ENCODE measurements around the gene CDX1. TPM values are rescaled to one million over a fixed set of nuclear protein-coding genes. Genes with fewer than 3 reads are reported as not detected.

Gene CDX1
- total RNA-seq, 2 experiments from 2014 or later = not detected

GRCh38 chr5:150166037-150166649 is 435 bp upstream of the CDX1 start:
- peaks cover 6% of the 10 kb centered on the region for H3K4me1 Mint-ChIP-seq
- ATAC-seq (ENCODE audit: low read depth) (no peak), DNase-seq (no peak)
- no peaks in the 10 kb centered on the region for H3K9me3 Mint-ChIP-seq
- H3K4me3 Mint-ChIP-seq = no peak overlapping the region
- H3K27ac Mint-ChIP-seq = no peak overlapping the region
- POLR2A ChIA-PET = no interaction called here
- no peaks in the 10 kb centered on the region for H3K36me3 Mint-ChIP-seq
- peaks cover 55% of the 10 kb centered on the region for H3K27me3 Mint-ChIP-seq

GRCh38 chr5:150167512-150167850 is 903 bp downstream of the CDX1 start:
- ATAC-seq (ENCODE audit: low read depth) (no peak), DNase-seq (no peak)
- POLR2A ChIA-PET = no interaction called here
- Mint-ChIP-seq H3K27ac (peak overlapping the region; percentile 4), H3K4me3 (no peak overlapping the region), H3K4me1 (peaks cover 2% of the 10 kb centered on the region), H3K36me3 (no peaks in the 10 kb centered on the region), H3K9me3 (no peaks in the 10 kb centered on the region), H3K27me3 (peaks cover 59% of the 10 kb centered on the region)

DNA sequence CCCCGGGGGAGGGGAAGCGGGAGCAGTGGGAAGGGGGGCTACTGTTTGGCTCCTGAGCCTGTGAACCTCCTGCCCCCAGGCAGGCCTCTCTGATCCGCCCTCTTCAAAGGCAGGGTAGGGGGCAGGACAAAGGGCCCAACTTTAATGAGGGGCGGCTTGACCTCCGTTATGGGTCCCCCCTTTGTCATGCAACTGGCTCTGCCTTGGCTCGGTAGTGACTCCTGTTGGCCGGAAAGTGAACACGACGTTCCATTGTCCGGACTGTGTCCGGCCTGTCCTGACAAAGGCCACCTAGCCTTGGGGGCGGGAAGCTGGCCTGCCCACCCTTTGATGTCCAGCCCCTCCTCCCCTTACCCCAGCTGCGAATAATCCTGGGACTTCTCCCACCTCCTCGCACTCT is 1.3 kb downstream of the CDX1 start:
- POLR2A ChIA-PET = no interaction called here
- peak overlapping the region; percentile 4 for H3K27ac Mint-ChIP-seq
- DNase-seq (no peak), ATAC-seq (ENCODE audit: low read depth) (no peak)
- H3K27me3 Mint-ChIP-seq = peaks cover 60% of the 10 kb centered on the region
- H3K36me3 Mint-ChIP-seq = no peaks in the 10 kb centered on the region
- no peaks in the 10 kb centered on the region for H3K9me3 Mint-ChIP-seq
- H3K4me3 Mint-ChIP-seq = no peak overlapping the region
- H3K4me1 Mint-ChIP-seq = peaks cover 2% of the 10 kb centered on the region

DNA sequence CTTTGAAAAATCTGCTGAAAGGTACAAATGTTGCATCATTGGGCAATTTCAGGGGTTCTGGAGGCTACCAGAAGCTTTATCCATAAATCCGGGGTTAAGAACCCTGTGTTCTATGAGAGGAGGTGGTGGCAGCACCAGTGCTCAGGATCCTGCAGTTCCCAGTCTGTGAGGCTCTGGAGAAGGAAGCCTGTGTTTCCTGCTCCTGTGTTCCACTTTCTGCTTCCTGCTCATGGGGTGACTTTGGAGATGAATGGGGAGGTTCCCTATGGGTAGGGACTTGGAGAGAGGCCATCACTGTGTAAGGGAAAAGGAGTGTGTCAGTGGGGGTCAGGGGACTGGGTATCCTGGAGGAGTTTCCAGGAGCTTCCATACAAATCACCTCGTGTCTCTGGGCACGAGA is 2.3 kb downstream of the CDX1 start:
- peaks cover 2% of the 10 kb centered on the region for H3K4me1 Mint-ChIP-seq
- no peak overlapping the region for H3K27ac Mint-ChIP-seq
- peaks cover 65% of the 10 kb centered on the region for H3K27me3 Mint-ChIP-seq
- no peak overlapping the region for H3K4me3 Mint-ChIP-seq
- ATAC-seq (ENCODE audit: low read depth) (no peak), DNase-seq (no peak)
- H3K9me3 Mint-ChIP-seq = no peaks in the 10 kb centered on the region
- no peaks in the 10 kb centered on the region for H3K36me3 Mint-ChIP-seq
- POLR2A ChIA-PET = no interaction called here

DNA sequence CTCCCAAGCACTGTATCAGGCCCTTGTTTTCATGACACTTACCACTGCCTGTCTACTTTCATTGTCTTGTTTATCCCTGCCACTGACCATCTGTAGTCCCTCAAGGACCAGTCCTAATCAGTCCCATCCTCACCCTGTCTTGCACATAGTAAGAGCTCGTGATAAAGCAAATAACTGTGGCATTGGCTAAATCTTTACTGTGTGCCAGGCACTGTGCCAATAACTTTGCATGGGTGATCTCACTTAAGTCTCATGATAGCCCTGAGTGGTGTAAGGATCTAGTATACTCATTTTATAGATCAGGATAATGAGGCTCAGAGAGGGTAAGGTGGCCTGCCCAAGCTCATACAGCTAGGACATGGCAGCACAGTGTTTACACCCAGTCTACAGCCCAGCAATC is 5.6 kb downstream of the CDX1 start:
- H3K9me3 Mint-ChIP-seq = no peaks in the 10 kb centered on the region
- no peak overlapping the region for H3K4me3 Mint-ChIP-seq
- POLR2A ChIA-PET = interaction anchor here (0.5 kb wide), 1 partner anchor 9 kb away, joined by 3 read pairs; no protein-coding TSS in a partner anchor
- H3K4me1 Mint-ChIP-seq = peaks cover 2% of the 10 kb centered on the region
- ATAC-seq (ENCODE audit: low read depth) (no peak), DNase-seq (no peak)
- H3K36me3 Mint-ChIP-seq = no peaks in the 10 kb centered on the region
- H3K27me3 Mint-ChIP-seq = peaks cover 50% of the 10 kb centered on the region
- no peak overlapping the region for H3K27ac Mint-ChIP-seq

- H3K27ac Mint-ChIP-seq = no peak overlapping the region
- peaks cover 47% of the 10 kb centered on the region for H3K27me3 Mint-ChIP-seq
- no peaks in the 10 kb centered on the region for H3K36me3 Mint-ChIP-seq
- peaks cover under 1% of the 10 kb centered on the region for H3K4me1 Mint-ChIP-seq
- POLR2A ChIA-PET = no interaction called here
- H3K9me3 Mint-ChIP-seq = no peaks in the 10 kb centered on the region
- no peak overlapping the region for H3K4me3 Mint-ChIP-seq
- no peak for ATAC-seq (ENCODE audit: low read depth)
- DNase-seq = no peak
Measured at GRCh38 chr5:150172556-150172955, 6.0 kb downstream of the CDX1 start.

GRCh38 chr5:150173161-150173560 is 6.6 kb downstream of the CDX1 start:
- ATAC-seq (ENCODE audit: low read depth) = no peak
- no peak for DNase-seq
- peaks cover 41% of the 10 kb centered on the region for H3K27me3 Mint-ChIP-seq
- H3K4me1 Mint-ChIP-seq = no peaks in the 10 kb centered on the region
- H3K27ac Mint-ChIP-seq = no peak overlapping the region
- H3K36me3 Mint-ChIP-seq = no peaks in the 10 kb centered on the region
- no peaks in the 10 kb centered on the region for H3K9me3 Mint-ChIP-seq
- H3K4me3 Mint-ChIP-seq = no peak overlapping the region
- POLR2A ChIA-PET = no interaction called here

GRCh38 chr5:150174285-150174684 is 7.7 kb downstream of the CDX1 start:
- Mint-ChIP-seq H3K27me3 (peaks cover 33% of the 10 kb centered on the region), H3K4me1 (no peaks in the 10 kb centered on the region), H3K27ac (no peak overlapping the region), H3K4me3 (no peak overlapping the region), H3K9me3 (no peaks in the 10 kb centered on the region), H3K36me3 (no peaks in the 10 kb centered on the region)
- POLR2A ChIA-PET = no interaction called here
- ATAC-seq (ENCODE audit: low read depth) (no peak), DNase-seq (no peak)

- Mint-ChIP-seq H3K36me3 (no peaks in the 10 kb centered on the region), H3K4me3 (no peak overlapping the region), H3K9me3 (no peaks in the 10 kb centered on the region), H3K27ac (no peak overlapping the region), H3K4me1 (no peaks in the 10 kb centered on the region), H3K27me3 (peaks cover 30% of the 10 kb centered on the region)
- no peak for ATAC-seq (ENCODE audit: low read depth)
- POLR2A ChIA-PET = interaction anchor here (1.3 kb wide), 1 partner anchor 20 kb away, joined by 5 read pairs; no protein-coding TSS in a partner anchor
- DNase-seq = no peak
Measured at GRCh38 chr5:150175076-150175475, 8.5 kb downstream of the CDX1 start.

GRCh38 chr5:150175536-150175935 is 9.0 kb downstream of the CDX1 start:
- POLR2A ChIA-PET = interaction anchor here (1.3 kb wide), 1 partner anchor 21 kb away, joined by 5 read pairs; no protein-coding TSS in a partner anchor
- Mint-ChIP-seq H3K36me3 (no peaks in the 10 kb centered on the region), H3K9me3 (no peaks in the 10 kb centered on the region), H3K4me1 (no peaks in the 10 kb centered on the region), H3K27me3 (peaks cover 29% of the 10 kb centered on the region), H3K4me3 (no peak overlapping the region), H3K27ac (no peak overlapping the region)
- DNase-seq (no peak), ATAC-seq (ENCODE audit: low read depth) (peak; percentile 39)

GRCh38 chr5:150176745-150177477 is 10.3 kb downstream of the CDX1 start:
- Mint-ChIP-seq H3K4me3 (no peak overlapping the region), H3K4me1 (no peaks in the 10 kb centered on the region), H3K36me3 (no peaks in the 10 kb centered on the region), H3K27me3 (peaks cover 26% of the 10 kb centered on the region), H3K9me3 (no peaks in the 10 kb centered on the region), H3K27ac (no peak overlapping the region)
- POLR2A ChIA-PET = no interaction called here
- no peak for ATAC-seq (ENCODE audit: low read depth)
- DNase-seq = no peak

DNA sequence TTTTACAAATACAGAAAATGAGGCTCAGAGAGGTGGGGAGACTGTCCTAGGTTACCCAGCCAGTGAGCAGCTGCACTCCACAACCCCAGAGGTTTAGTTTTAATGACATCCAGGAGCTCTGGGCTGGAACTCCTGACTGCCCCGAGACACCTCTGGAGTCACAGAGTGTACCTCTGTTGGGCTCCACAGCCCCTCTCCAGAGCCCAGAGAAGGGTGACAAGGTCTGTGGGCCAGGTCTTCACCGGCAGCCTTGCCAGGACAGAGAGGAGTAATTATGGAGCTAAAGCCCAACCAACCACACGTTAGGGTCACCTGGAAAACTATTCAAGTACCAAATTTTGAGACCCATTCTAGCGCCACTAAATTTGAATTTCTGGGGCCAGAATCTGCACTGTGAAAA is 11.1 kb downstream of the CDX1 start:
- DNase-seq (no peak), ATAC-seq (ENCODE audit: low read depth) (no peak)
- Mint-ChIP-seq H3K27ac (no peak overlapping the region), H3K4me1 (no peaks in the 10 kb centered on the region), H3K4me3 (no peak overlapping the region), H3K36me3 (no peaks in the 10 kb centered on the region), H3K9me3 (no peaks in the 10 kb centered on the region), H3K27me3 (peaks cover 25% of the 10 kb centered on the region)
- POLR2A ChIA-PET = no interaction called here

- Mint-ChIP-seq H3K27me3 (peaks cover 21% of the 10 kb centered on the region), H3K27ac (no peak overlapping the region), H3K4me3 (no peak overlapping the region), H3K36me3 (no peaks in the 10 kb centered on the region), H3K9me3 (no peaks in the 10 kb centered on the region), H3K4me1 (no peaks in the 10 kb centered on the region)
- POLR2A ChIA-PET = no interaction called here
- DNase-seq = no peak
- ATAC-seq (ENCODE audit: low read depth) = no peak
Measured at GRCh38 chr5:150178262-150178661, 11.7 kb downstream of the CDX1 start.

GRCh38 chr5:150179019-150179620 is 12.5 kb downstream of the CDX1 start:
- DNase-seq (no peak), ATAC-seq (ENCODE audit: low read depth) (no peak)
- Mint-ChIP-seq H3K4me1 (no peaks in the 10 kb centered on the region), H3K27ac (no peak overlapping the region), H3K9me3 (no peaks in the 10 kb centered on the region), H3K36me3 (no peaks in the 10 kb centered on the region), H3K27me3 (peaks cover 15% of the 10 kb centered on the region), H3K4me3 (no peak overlapping the region)
- POLR2A ChIA-PET = no interaction called here

Data from activated naive CD8-positive, alpha-beta T cell treated with anti-CD3 and anti-CD28 coated beads, Interleukin-2, amount 10 ng/mL, durations not matched to agents 7 days and 5 days (primary cell).